Measurements from ENCODE around the gene S100A13.
A peak's percentile ranks its signal among the peaks of the same experiment; 100 is the strongest.

S100A13 gene

GRCh38 chr1:153626477-153626903, 815 bp downstream of the S100A13 start:
- DNase-seq (ENCODE audit: low read depth), result no peak

- DNase-seq (ENCODE audit: low read depth), result no peak
These were observed 2.2 kb downstream of the S100A13 start for GRCh38 chr1:153624965-153625611.

GRCh38 chr1:153623101-153623500, 4.2 kb downstream of the S100A13 start:
- no peak for DNase-seq (ENCODE audit: low read depth)

- no peak for DNase-seq (ENCODE audit: low read depth)
These were observed 8.1 kb downstream of the S100A13 start for GRCh38 chr1:153619171-153619570.

GRCh38 chr1:153617663-153618062, 9.6 kb downstream of the S100A13 start:
- DNase-seq (ENCODE audit: low read depth), result peak; percentile 86

GRCh38 chr1:153616917-153617311, 10.4 kb downstream of the S100A13 start:
- no peak for DNase-seq (ENCODE audit: low read depth)

- no peak for DNase-seq (ENCODE audit: low read depth)
These were observed 11.0 kb downstream of the S100A13 start, which contains the start of gene S100A14 for GRCh38 chr1:153616144-153616916. S100A14 (minus strand) TSS chr1:153616325; CDS start chr1:153615858, 467 bp downstream.

- no peak for DNase-seq (ENCODE audit: low read depth)
These were observed 11.9 kb downstream of the S100A13 start for GRCh38 chr1:153615406-153615805.

GRCh38 chr1:153614906-153615305, 12.4 kb downstream of the S100A13 start:
- no peak for DNase-seq (ENCODE audit: low read depth)

- DNase-seq (ENCODE audit: low read depth), result peak; percentile 25
These were observed 13.0 kb downstream of the S100A13 start for GRCh38 chr1:153614189-153614900.

GRCh38 chr1:153613406-153613805, 13.9 kb downstream of the S100A13 start:
- no peak for DNase-seq (ENCODE audit: low read depth)

- peak; percentile 83 for DNase-seq (ENCODE audit: low read depth)
These were observed 14.5 kb downstream of the S100A13 start, which contains the start of gene S100A16 for GRCh38 chr1:153612755-153613331. S100A16 (minus strand) TSS chr1:153613137; CDS start chr1:153608151, 4,986 bp downstream.

- DNase-seq (ENCODE audit: low read depth), result peak; percentile 19
These were observed 15.1 kb downstream of the S100A13 start for GRCh38 chr1:153612111-153612754.

- DNase-seq (ENCODE audit: low read depth), result no peak
These were observed 15.9 kb downstream of the S100A13 start for GRCh38 chr1:153611356-153611755.

GRCh38 chr1:153610811-153611301, 16.4 kb downstream of the S100A13 start:
- peak; percentile 47 for DNase-seq (ENCODE audit: low read depth)

GRCh38 chr1:153610334-153610733, 17.0 kb downstream of the S100A13 start:
- DNase-seq (ENCODE audit: low read depth), result peak; percentile 60

- no peak for DNase-seq (ENCODE audit: low read depth)
These were observed 17.8 kb downstream of the S100A13 start for GRCh38 chr1:153609585-153609907.

GRCh38 chr1:153608742-153609584, 18.3 kb downstream of the S100A13 start:
- peak; percentile 98 for DNase-seq (ENCODE audit: low read depth)

- DNase-seq (ENCODE audit: low read depth), result peak; percentile 34
These were observed 19.1 kb downstream of the S100A13 start for GRCh38 chr1:153608089-153608682.

GRCh38 chr1:153607381-153607780, 19.9 kb downstream of the S100A13 start:
- DNase-seq (ENCODE audit: low read depth), result no peak
